Activated CD8-positive, alpha-beta memory T cell treated with anti-CD3 and anti-CD28 coated beads for 24 hours (primary cell): Measurements from ENCODE around the gene PLCB1.

Experiments used
- DNase-seq: peaks from one replicate; pipeline ENCODE4 v3.0.0-alpha.2; 2020

PLCB1 gene

DNA sequence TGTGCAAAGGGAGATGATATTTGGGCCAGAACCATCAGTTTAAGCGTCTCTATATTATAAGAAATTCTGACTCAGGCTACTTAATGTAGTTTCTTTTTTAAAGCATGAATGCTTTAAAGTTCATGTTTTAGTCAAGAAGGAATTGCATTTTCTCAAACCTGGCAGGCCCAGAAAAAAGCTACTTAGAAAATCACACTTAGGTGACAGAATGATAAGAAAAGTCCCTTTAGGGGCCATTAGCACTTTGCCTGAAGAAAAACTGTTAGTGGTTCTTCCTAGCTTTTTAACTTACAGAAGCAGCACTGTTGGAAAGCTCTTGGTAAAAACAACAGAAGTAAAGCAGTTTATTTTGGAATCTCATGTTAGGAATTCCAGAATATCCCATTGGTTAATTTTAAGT lies 387.8 kb downstream of the PLCB1 start:
- no peak for DNase-seq

DNA sequence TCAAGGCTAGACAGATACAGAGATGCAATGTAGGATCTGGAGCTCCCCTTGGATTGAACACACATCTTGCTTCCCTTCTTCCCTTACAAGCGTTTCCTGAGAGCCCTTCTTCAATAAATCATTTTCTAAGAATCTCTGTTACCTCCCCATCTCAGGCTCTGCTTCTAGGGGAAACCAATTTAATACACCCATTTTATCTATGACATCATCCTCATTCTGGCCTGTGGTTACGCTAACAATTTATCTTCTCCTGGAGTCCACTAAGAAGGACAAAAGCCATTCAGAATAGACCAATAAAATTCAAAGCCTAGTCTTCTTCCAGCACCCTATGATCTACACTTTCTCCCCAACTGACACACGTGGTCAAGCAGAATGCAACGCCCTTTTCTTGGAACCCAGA lies 390.1 kb downstream of the PLCB1 start:
- DNase-seq = no peak

- DNase-seq = no peak
Measured at GRCh38 chr20:8523684-8524083, 391.6 kb downstream of the PLCB1 start.

DNA sequence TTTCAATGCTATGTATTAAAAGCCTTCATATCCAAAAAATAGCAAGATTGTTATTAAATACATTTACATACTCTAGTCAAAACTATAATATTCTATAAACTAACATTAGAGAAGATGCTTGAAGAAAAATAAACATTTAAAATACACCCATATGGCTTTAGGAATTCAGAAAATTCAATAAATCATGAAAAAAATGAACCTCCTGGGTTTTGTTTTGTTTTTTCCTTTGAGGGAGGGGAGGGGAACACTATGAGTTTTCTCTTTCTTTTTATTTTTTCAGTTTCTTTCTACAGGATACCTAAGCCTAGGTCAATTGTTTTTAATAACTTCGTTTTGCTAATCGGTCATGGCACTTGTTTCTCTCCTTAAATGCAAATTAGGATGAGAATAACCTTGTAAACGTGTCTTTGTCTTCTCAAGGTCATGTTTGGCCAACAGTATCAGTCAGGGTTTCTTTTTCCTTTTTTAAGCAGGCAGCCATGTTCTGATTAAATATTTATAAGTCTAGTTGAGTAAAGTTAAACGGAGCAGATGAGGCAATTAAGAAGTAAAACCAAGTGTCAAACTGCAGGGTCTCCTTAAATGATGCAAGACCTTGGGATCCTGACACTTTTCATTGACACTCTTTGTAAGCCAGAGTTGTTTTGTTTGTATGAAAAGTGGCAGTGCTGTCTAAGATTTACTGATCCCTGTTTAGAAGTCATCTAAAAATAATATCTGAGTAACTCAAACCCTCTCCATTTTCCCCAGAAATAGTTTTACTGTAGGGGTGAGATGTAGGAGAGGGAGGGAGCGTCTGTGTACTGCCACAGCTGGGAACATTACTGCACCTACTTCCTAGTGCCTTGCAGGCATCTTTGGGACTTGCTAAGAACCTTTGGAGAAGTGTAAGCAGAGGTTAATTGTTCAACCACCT lies 392.3 kb downstream of the PLCB1 start:
- DNase-seq = no peak

- DNase-seq = no peak
Measured at GRCh38 chr20:8525017-8525343, 392.9 kb downstream of the PLCB1 start.

DNA sequence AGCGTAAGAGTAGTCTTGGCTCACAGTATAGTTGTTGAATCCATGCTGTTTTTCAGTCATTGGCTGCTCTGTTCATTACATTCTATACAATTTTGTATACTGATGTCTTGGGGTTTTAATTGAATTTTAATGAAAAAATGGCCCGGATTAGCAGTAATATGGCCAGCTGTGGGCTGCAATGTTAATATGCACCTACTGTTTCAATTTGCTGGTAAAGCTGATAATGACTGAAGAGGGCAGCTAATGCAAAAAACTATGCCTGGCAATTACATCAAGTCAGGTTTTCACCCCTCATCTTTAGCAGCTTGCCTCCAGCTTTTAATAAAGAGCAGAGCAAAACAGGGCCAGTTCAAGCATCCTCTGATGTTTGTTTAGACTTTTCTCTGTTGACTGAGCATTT lies 394.5 kb downstream of the PLCB1 start:
- no peak for DNase-seq

GRCh38 chr20:8527998-8528723 lies 396.1 kb downstream of the PLCB1 start:
- no peak for DNase-seq

DNA sequence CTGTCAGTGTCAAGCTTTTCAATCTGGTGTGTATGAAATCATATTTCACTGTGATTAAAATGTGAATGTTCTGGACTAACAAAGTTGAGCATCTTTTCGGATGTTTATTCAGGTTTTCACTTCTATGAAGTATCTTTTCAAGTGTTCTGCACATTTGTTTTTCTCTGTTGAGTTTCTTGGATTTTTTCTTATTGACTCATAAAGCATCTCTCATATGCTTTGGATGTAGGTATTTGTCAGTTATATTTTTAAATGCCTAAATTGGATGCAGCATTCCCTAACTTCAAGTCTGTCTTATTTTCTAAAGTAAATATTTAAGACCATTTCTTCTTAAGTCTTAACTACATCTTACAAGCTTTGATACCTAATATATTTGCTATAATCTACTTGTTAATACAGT lies 398.0 kb downstream of the PLCB1 start:
- no peak for DNase-seq

DNA sequence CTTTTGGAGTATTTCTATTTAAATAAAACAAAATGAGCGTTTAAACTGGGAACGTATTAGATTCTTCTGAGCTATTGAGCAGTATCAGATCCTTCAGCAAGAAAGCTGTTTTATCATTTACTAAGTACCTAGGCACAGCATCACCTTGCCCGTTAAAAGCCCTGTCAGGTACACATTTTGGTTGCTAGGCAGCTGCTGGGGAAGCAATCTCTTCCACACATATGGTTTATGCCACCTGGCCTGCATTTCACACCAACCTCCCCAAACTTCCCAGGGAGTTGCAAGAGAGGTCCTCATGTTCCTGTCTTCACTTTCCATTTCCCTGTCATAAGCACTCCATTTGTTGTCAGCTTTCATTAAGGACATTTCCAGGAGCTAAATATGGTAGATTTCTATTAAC lies 400.1 kb downstream of the PLCB1 start:
- DNase-seq = no peak

DNA sequence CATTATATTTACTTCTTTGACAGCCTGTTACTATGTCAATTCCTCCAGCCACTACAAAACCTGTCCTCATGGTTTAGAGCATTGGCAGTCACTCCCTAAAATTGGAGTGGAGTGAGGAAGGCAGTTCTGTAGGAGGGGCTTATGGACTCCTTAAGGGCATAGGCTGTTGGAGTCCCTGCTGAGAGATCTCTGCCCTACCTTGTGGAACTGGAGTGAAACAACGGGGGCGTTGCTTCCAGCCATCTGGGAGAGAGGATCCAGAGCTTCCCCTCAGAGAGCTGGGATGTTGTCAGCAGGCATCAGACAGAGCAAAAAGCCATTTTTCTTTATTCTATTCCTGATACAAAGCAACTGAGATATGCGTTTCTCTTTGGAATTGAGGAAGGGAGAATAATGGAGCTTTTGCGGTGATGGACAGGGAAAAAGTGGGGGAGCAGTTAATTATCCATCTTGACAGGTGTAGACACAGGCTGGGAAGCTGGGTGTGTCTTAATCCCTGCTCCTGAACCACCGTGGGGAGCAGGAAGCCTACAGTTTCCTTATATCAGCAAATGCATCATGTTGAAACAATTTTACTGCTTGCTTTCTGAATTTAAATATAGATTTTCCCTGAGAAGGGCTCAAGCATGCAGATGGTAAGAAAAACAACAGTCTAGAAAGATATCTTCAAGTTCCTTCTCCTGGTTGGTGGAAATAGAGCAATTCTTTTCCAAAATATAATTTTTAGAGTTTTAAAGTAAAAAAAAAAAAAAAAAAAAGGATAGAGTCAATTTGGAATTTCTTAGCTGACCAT lies 402.5 kb downstream of the PLCB1 start:
- no peak for DNase-seq

DNA sequence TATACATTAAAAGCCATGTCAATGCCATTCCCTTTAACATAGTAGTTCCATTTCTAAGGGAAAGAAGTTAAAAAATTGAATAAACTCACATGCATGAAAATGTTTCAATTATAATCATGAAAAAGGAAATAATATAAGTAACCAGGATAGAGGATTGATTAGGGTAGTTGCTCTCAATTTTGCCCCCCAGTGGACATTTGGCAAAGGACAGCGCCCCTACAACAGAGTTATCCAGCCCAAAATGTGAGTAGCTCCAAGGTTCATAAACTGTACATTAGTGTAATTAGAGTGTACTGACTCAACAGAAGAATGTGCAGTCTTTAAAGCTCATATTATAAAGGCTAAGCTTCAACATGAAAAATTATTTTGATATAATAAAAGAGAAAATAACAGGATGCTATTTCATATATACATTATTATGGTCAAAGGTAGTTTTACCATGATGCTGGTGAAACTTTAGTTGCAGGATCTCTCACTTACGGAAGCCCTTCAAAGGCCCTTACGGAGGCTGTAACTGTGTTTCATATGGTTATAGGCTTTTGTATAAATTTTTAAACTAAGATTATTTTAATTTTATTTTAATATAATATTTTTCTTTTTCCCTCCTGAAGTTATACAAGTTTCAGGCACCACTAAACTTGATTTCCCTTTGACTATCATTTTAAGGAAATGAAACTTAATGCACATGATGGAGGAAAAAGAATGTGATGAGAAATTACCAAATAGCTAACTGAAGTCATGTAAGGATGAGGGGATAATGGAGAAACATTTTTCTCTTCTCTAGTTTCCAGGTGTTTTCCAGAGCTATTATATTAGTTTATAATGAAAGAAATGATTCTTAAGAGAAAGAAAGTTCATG lies 403.6 kb downstream of the PLCB1 start:
- DNase-seq = no peak

GRCh38 chr20:8536262-8536618 lies 404.2 kb downstream of the PLCB1 start:
- DNase-seq = no peak

GRCh38 chr20:8540466-8540865 lies 408.4 kb downstream of the PLCB1 start:
- DNase-seq = no peak

GRCh38 chr20:8542110-8542486 lies 410.0 kb downstream of the PLCB1 start:
- no peak for DNase-seq

DNA sequence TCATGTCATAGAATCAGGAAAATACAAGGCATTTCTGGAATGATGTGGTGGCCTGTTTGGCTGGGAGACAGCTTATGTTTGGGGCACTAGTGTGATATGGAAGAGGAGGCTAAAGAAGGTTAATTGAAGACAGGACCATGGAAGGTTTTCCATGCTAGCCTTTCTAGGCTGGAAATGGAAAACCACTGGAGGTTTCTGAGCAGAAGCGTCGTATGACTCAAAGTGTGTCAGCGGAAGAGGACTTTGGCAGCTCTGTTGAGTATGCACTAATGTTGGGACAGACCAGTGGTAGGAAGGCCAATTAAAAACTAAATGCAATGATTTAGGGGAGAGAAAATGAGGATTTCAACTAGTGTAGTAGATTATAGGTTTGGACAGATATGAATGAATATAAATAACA lies 413.1 kb downstream of the PLCB1 start:
- DNase-seq = no peak

GRCh38 chr20:8547035-8547650 lies 415.1 kb downstream of the PLCB1 start:
- DNase-seq = no peak

DNA sequence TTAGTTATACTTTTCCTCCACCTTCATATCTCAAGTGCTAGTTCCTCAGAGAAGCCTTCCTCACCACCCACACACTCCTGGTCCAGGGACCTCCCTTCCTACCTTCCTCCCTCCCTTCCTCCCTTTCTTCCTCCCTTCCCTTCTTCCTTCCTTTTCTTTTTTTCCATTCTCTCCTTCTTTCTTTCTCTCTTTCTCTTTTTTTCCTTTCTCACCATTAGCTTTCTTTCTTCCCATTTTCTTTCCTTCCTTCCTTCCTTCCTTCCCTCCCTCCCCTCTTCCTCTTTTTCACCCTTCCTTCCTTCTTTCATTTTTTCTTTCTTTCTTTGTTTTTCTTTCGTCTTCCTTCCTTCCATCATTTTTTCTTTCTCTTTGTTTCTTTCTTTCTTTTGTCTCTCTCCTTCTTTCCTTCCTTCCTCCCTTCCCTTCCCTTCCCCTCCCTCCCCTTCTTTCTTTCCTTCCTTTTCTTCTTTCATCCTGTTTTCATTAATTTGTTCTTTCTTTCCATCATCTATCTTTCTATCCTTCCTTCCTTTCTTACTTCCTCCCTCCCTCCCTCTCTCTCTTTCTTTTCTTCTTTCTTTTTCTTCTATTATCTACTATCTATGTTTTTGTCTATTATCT lies 416.0 kb downstream of the PLCB1 start:
- DNase-seq = no peak

- no peak for DNase-seq
Measured at GRCh38 chr20:8549192-8549591, 417.1 kb downstream of the PLCB1 start.

DNA sequence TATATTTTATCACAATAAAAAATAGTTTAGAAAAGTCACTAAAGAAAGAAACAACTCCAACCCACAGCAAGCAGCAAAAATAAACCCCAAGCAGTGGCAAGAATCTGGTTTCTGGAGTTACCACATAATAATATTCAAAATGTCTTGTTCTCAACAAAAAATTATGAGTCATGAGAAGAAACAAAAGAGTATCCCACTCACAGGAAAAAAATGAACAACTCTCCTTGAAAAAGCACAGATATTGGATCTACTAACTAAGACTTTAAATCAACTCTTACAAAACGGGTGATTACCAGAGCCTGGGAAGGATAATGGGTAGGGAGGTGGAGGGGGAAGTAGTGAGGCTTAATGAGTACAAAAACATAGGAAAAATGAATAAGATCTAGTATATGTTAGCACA lies 425.6 kb downstream of the PLCB1 start:
- DNase-seq = no peak

DNA sequence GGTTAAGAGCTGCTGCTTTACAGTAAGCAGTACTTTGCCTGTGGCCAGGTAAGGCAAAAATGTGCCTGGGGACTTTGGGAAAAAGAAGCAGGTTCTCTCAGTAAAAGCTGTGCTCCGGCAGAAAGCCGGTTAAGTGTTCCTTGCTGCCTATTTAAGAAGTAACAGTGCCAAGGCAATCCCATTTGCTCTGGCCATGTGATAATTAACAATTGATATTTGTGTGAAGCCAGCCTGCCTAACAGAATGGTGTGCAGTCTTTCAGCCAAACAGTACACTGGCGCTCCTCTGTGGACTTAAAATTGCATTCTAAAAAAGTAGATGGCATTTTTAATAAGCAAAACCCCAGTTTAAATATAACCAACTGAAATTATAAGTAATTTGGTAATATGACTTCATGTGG lies 430.3 kb downstream of the PLCB1 start:
- no peak for DNase-seq

DNA sequence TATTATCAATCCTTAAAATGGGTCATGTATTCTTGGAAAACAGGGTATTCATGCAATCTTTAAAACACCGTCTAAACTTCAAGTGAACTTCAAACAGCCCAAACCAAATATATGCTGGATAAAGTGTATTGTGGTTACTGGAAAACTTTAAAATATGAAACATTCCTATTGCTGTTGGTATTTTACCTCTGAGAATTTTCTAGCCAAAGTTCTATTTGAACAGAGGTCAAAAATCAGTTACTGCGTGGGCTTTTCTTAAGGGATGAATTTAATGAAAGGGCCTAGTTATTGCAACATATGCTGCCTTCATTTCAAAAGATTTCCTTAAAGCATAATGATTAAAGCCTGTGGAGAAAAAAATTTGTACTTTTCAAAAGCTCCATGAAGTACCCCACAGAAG lies 436.0 kb downstream of the PLCB1 start:
- DNase-seq = no peak

DNA sequence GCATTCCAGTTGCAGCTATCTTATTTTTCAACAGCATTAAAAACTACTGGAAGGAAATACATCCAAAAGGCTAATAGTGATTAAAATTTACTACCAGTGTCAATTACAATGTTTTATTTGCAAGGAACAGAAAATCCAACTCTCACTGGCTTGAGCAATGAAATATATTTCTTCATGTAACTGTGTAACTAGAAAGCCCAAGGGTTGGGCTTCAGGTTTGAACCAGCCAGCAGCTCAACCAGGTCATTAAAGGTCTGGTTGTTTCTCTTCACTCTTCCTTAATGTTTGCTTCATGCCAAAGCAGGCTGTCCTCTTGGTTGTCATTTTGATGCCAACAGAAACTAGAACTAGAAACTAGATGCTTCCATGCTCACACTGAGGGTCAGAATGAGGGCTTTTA lies 437.7 kb downstream of the PLCB1 start:
- no peak for DNase-seq
